C4-2B (cell line): Measurements from ENCODE around the gene CACNB2.

ENCODE experiments used
- H3K27ac ChIP-seq: fragments of 450-650 bp; 2 replicates; pipeline ENCODE4 v1.5.1; 2017
- ZFX ChIP-seq: fragments of 450-650 bp; IDR thresholded peaks from 2 replicates; pipeline ENCODE4 v1.6.1; 2017
- TF ChIP-seq, protein P1 (sequence below): fragments of 450-650 bp; conservative IDR thresholded peaks from 2 replicates; pipeline ENCODE4 v1.5.1; 2017; ENCODE audit warnings: mild to moderate bottlenecking

The CACNB2 gene

DNA sequence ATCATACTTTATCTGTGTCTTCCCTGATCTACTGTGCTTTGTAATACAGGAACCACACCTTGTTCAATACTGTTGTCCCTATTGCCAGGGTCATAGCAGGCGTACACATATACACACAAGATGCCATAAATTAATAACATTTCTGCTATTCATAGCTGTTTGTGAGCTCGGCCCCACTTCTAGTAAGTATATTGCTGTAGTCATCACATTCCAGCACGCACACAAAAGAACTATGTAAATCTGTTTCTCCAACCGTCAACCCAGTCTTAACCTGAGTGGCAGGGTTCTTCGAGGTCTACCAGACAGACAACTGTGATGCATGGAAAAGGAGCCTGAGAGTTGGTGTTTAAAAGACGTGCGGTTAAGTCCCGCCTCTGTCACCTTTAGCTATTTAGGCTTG, 5.7 kb upstream of the CACNB2 start:
- H3K27ac ChIP-seq, result no peak overlapping the region
- no peak for TF ChIP-seq ZFX
- TF ChIP-seq, protein P1, sequence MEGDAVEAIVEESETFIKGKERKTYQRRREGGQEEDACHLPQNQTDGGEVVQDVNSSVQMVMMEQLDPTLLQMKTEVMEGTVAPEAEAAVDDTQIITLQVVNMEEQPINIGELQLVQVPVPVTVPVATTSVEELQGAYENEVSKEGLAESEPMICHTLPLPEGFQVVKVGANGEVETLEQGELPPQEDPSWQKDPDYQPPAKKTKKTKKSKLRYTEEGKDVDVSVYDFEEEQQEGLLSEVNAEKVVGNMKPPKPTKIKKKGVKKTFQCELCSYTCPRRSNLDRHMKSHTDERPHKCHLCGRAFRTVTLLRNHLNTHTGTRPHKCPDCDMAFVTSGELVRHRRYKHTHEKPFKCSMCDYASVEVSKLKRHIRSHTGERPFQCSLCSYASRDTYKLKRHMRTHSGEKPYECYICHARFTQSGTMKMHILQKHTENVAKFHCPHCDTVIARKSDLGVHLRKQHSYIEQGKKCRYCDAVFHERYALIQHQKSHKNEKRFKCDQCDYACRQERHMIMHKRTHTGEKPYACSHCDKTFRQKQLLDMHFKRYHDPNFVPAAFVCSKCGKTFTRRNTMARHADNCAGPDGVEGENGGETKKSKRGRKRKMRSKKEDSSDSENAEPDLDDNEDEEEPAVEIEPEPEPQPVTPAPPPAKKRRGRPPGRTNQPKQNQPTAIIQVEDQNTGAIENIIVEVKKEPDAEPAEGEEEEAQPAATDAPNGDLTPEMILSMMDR, result no peak

DNA sequence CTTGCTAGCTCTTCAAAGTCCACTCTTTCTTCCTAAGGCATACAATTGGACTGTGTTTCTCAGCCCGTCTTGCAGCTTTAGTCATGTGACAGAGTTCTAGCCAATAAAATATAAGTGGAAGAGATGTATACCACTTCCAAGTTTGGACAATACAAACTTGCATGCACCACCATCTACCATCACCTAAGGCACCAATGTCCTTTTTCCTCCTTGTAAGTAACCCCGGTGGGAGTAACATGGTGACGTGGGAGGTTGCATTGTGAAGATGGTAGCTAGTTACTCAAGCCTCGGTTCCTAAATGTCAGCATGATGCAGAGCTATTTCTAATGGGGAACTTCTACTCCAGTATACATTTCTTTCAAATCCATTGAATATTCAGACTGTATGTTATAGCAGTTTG, 5.3 kb upstream of the CACNB2 start:
- TF ChIP-seq, protein P1, result no peak
- no peak for TF ChIP-seq ZFX
- no peak overlapping the region for H3K27ac ChIP-seq

- TF ChIP-seq, protein P1, result no peak
- TF ChIP-seq ZFX, result no peak
- no peak overlapping the region for H3K27ac ChIP-seq
Observed at GRCh38 chr10:18136073-18136791, 4.0 kb upstream of the CACNB2 start.

DNA sequence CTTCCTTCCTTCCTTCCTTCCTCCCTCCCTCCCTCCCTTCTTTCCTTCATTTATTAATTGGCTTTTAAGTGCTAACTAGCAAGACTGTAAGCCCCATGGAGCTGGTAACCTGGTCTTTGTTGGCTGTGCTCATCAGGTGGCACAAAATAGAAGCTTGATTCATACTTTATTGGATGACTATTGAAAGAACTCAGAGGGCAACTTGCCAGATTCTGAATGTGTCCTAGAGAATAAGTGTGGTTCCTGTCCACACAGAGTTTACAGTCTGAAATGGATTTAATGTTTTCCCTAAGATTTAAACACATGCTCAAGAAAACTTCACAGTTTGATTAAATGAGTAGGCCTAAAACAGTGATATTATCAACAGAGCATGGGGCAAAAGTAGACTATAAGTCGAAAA, 3.1 kb upstream of the CACNB2 start:
- TF ChIP-seq ZFX, result no peak
- TF ChIP-seq, protein P1, result no peak
- no peak overlapping the region for H3K27ac ChIP-seq

- H3K27ac ChIP-seq, result peak overlapping the region; percentile 30
- no peak for TF ChIP-seq ZFX
- TF ChIP-seq, protein P1, result no peak
Observed at GRCh38 chr10:18140957-18141845, 977 bp downstream of the CACNB2 start.

GRCh38 chr10:18142151-18142550, 1.9 kb downstream of the CACNB2 start:
- H3K27ac ChIP-seq, result no peak overlapping the region
- no peak for TF ChIP-seq ZFX
- TF ChIP-seq, protein P1, result no peak

DNA sequence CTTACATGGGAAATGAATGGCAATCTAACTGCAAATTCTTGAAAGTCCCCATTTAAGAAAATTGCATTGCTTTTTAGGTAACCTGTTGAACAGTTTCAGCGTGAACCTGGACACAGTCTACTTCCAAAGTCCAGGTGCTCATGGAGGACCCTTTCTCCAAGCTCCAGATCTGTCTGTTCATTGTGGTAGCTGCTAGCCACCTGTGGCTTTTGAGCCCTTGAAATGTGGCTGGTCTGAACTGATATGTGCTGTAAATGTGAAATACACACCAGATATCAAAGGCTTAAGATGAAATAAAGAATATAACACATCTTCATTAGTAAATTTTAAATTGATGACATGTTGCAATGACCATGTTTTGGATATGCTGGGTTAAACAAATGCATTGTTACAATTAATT, 4.2 kb downstream of the CACNB2 start:
- no peak for TF ChIP-seq ZFX
- TF ChIP-seq, protein P1, result no peak
- no peak overlapping the region for H3K27ac ChIP-seq
